WTC11 (cell line): Measurements from ENCODE around the gene CHST11. TPM values are rescaled to one million over a fixed set of nuclear protein-coding genes. Genes with fewer than 3 reads are reported as not detected.
"Not testable (repeated sequence)": the region's sequence is repeated elsewhere in the genome, so short reads cannot be mapped to it uniquely, and the experiment has no call there.

Experiments used
- ATAC-seq: fragments of 200-7000 bp; cut with Tn5 transposase; 2 replicates; pipeline ENCODE4 v1.10.0; 2021; ENCODE audit warnings: mild to moderate bottlenecking, moderate library complexity
- CTCF ChIA-PET: fragments of 300-600 bp; sonication (Branson Sonifier 250); formaldehyde crosslinking; loops from one replicate; lab custom pipeline; 2021; ENCODE audit warnings: antibody characterized with exemption; lab: Charles Lee
- POLR2A ChIA-PET: fragments of 350-600 bp; sonication (Branson Sonifier 250); formaldehyde crosslinking; loops from one replicate; lab custom pipeline; 2021; ENCODE audit warnings: antibody characterized with exemption; lab: Charles Lee
- DNase-seq: peaks from one replicate; pipeline ENCODE4 v3.0.0; 2021; ENCODE audit warnings: low spot score
- H3K27ac Mint-ChIP-seq: 2 replicates; pipeline ENCODE4 v1.8.0; 2021; ENCODE audit warnings: mixed read lengths
- H3K27me3 Mint-ChIP-seq: 2 replicates; pipeline ENCODE4 v1.8.0; 2021; ENCODE audit warnings: low read depth, mild to moderate bottlenecking, moderate library complexity, mixed read lengths
- H3K36me3 Mint-ChIP-seq: 2 replicates; pipeline ENCODE4 v1.8.0; 2021; ENCODE audit warnings: mixed read lengths
- H3K4me1 Mint-ChIP-seq: 2 replicates; pipeline ENCODE4 v1.8.0; 2022; ENCODE audit warnings: mixed read lengths
- H3K4me3 Mint-ChIP-seq: 2 replicates; pipeline ENCODE4 v1.8.0; 2021; ENCODE audit warnings: mild to moderate bottlenecking, moderate library complexity, mixed read lengths
- H3K9me3 Mint-ChIP-seq: 2 replicates; pipeline ENCODE4 v1.8.0; 2021; ENCODE audit warnings: mixed read lengths
- AFF4 ChIP-seq: sonication (generic); formaldehyde crosslinking; IDR thresholded peaks from 2 replicates; pipeline ENCODE4 v1.8.1; 2023; ENCODE audit warnings: mild to moderate bottlenecking, missing genetic modification reagents, borderline replicate concordance
- CREB1 ChIP-seq: sonication (generic); formaldehyde crosslinking; IDR thresholded peaks from 2 replicates; pipeline ENCODE4 v1.8.0; 2023; ENCODE audit warnings: mild to moderate bottlenecking, missing genetic modification reagents
- EMX1 ChIP-seq: fragments of 250-450 bp; sonication (Bioruptor Pico); IDR thresholded peaks from 2 replicates; pipeline ENCODE4 v1.8.0; 2021; ENCODE audit warnings: mild to moderate bottlenecking
- ERG ChIP-seq: fragments of 250-450 bp; sonication (Bioruptor Pico); IDR thresholded peaks from 2 replicates; pipeline ENCODE4 v1.8.0; 2021; ENCODE audit warnings: mild to moderate bottlenecking
- HMGXB4 ChIP-seq: sonication (generic); formaldehyde crosslinking; IDR thresholded peaks from 2 replicates; pipeline ENCODE4 v1.8.1; 2023; ENCODE audit warnings: mild to moderate bottlenecking, moderate library complexity, missing genetic modification reagents
- PRDM15 ChIP-seq: sonication (generic); formaldehyde crosslinking; IDR thresholded peaks from 2 replicates; pipeline ENCODE4 v1.8.0; 2022; ENCODE audit warnings: missing genetic modification reagents
- TEAD4 ChIP-seq: sonication (generic); formaldehyde crosslinking; IDR thresholded peaks from 2 replicates; pipeline ENCODE4 v1.8.0; 2022; ENCODE audit warnings: mild to moderate bottlenecking, missing genetic modification reagents
- USF1 ChIP-seq: sonication (generic); formaldehyde crosslinking; IDR thresholded peaks from 2 replicates; pipeline ENCODE4 v1.8.0; 2022; ENCODE audit warnings: mild to moderate bottlenecking, missing genetic modification reagents
- ZNF512 ChIP-seq: sonication (generic); formaldehyde crosslinking; IDR thresholded peaks from 2 replicates; pipeline ENCODE4 v1.8.1; 2022; ENCODE audit warnings: missing genetic modification reagents, borderline replicate concordance
- ZSCAN18 ChIP-seq: fragments of 250-450 bp; sonication (Bioruptor Pico); IDR thresholded peaks from 2 replicates; pipeline ENCODE4 v2.1.2; 2022; ENCODE audit warnings: mild to moderate bottlenecking, moderate library complexity
- total RNA-seq: library from RNA; stranded (reverse); gene quantifications from 3 replicates; pipeline ENCODE4 v1.2.3, GENCODE V29; 2021

Gene CHST11
- total RNA-seq, 1 experiment from 2014 or later = 24.2 TPM

GRCh38 chr12:104743202-104743580, 286.4 kb downstream of the CHST11 start:
- Mint-ChIP-seq H3K36me3 (no peaks in the 10 kb centered on the region), H3K27ac (peak overlapping the region; percentile 15; the same call in 1 of the 2 replicates), H3K4me3 (no peak overlapping the region), H3K27me3 (no peaks in the 10 kb centered on the region), H3K9me3 (no peaks in the 10 kb centered on the region), H3K4me1 (peaks cover 52% of the 10 kb centered on the region)
- CTCF ChIA-PET = interaction anchor here (0.8 to 1.3 kb wide), 2 partner anchors 18 to 362 kb away, joined by 3 to 10 read pairs; no protein-coding TSS in a partner anchor
- DNase-seq = no peak
- ATAC-seq = no peak
- POLR2A ChIA-PET = interaction anchor here (1.3 kb wide), 1 partner anchor 21 kb away, joined by 3 read pairs; no protein-coding TSS in a partner anchor
- no peak for TF ChIP-seq HMGXB4 (CRISPR knock-in tag)

GRCh38 chr12:104743753-104744548, 287.2 kb downstream of the CHST11 start:
- ATAC-seq, H3K4me3 Mint-ChIP-seq, H3K27me3 Mint-ChIP-seq, H3K9me3 Mint-ChIP-seq, CTCF ChIA-PET, H3K36me3 Mint-ChIP-seq, DNase-seq, H3K27ac Mint-ChIP-seq: not testable (repeated sequence)
- POLR2A ChIA-PET = interaction anchor here (1.3 kb wide), 1 partner anchor 21 kb away, joined by 3 read pairs; no protein-coding TSS in a partner anchor
- H3K4me1 Mint-ChIP-seq = peaks cover 53% of the 10 kb centered on the region

GRCh38 chr12:104746467-104747088, 289.8 kb downstream of the CHST11 start:
- Mint-ChIP-seq H3K9me3 (no peaks in the 10 kb centered on the region), H3K27me3 (no peaks in the 10 kb centered on the region), H3K27ac (peak overlapping the region; percentile 32), H3K36me3 (no peaks in the 10 kb centered on the region), H3K4me1 (peaks cover 63% of the 10 kb centered on the region), H3K4me3 (no peak overlapping the region)
- ChIA-PET POLR2A (no interaction called here), CTCF (interaction anchor here (0.7 to 3.0 kb wide), 6 partner anchors 13 to 365 kb away, joined by 3 to 11 read pairs (median 4); no protein-coding TSS in a partner anchor)
- no peak for ATAC-seq
- peak; percentile 87 for TF ChIP-seq PRDM15 (CRISPR knock-in tag)
- TF ChIP-seq USF1 (CRISPR knock-in tag) = no peak
- DNase-seq = no peak

- Mint-ChIP-seq H3K9me3 (no peaks in the 10 kb centered on the region), H3K4me1 (peaks cover 64% of the 10 kb centered on the region), H3K4me3 (no peak overlapping the region), H3K36me3 (no peaks in the 10 kb centered on the region), H3K27me3 (no peaks in the 10 kb centered on the region), H3K27ac (peak overlapping the region; percentile 68)
- ATAC-seq (no peak), DNase-seq (no peak)
- ChIA-PET CTCF (interaction anchor here (0.7 to 3.0 kb wide), 6 partner anchors 13 to 366 kb away, joined by 3 to 11 read pairs (median 4); no protein-coding TSS in a partner anchor), POLR2A (no interaction called here)
- TF ChIP-seq ERG (CRISPR knock-in tag) (no peak), ZNF512 (CRISPR knock-in tag) (no peak), CREB1 (CRISPR knock-in tag) (no peak), ZSCAN18 (no peak), AFF4 (CRISPR knock-in tag) (no peak), EMX1 (no peak), TEAD4 (CRISPR knock-in tag) (no peak)
Observed at GRCh38 chr12:104747330-104747729, 290.6 kb downstream of the CHST11 start.
